Natural killer cell (primary cell): ENCODE results near the gene MFSD11. TPM values are rescaled to one million over a fixed set of nuclear protein-coding genes. Genes with fewer than 3 reads are reported as not detected.
"Not testable (repeated sequence)": the region's sequence is repeated elsewhere in the genome, so short reads cannot be mapped to it uniquely, and the experiment has no call there.

Experiments
- ATAC-seq, 3 donors: fragments of 150-1000 bp in 2 of 3; fragments of 200-7000 bp in 1 of 3; cut with Tn5 transposase; 1 replicate in 1 of 3; 2 replicates in 2 of 3; pipeline ENCODE4 v1.10.0; 2021; ENCODE audit warnings: mild to moderate bottlenecking in 2 of 3, moderate library complexity in 2 of 3
- DNase-seq, 2 donors: peaks; one replicate each; pipeline versions ENCODE4 v3.0.0 to v3.0.0-alpha.2; 2013 to 2021; ENCODE audit warnings: mixed read lengths in 1 of 2
- H3K27ac ChIP-seq: one replicate; pipeline ENCODE4 v1.5.1; 2013; ENCODE audit warnings: mild to moderate bottlenecking, low read length
- H3K27me3 ChIP-seq: one replicate; pipeline ENCODE4 v1.6.1; 2013; ENCODE audit warnings: low read length; ENCODE audit not compliant: control insufficient read depth, insufficient read depth
- H3K36me3 ChIP-seq: one replicate; pipeline ENCODE4 v1.6.1; 2013; ENCODE audit warnings: low read length; ENCODE audit not compliant: control insufficient read depth, insufficient read depth
- H3K4me1 ChIP-seq: one replicate; pipeline ENCODE4 v1.6.1; 2013; ENCODE audit warnings: low read length; ENCODE audit not compliant: control insufficient read depth, insufficient read depth
- H3K4me3 ChIP-seq: one replicate; pipeline ENCODE4 v1.5.1; 2013; ENCODE audit warnings: low read length
- H3K9me3 ChIP-seq: one replicate; pipeline ENCODE4 v1.6.1; 2013; ENCODE audit warnings: low read length; ENCODE audit not compliant: control insufficient read depth, insufficient read depth
- H3K27ac Mint-ChIP-seq, 2 donors: one replicate each; pipeline ENCODE4 v1.8.0; 2022; ENCODE audit warnings: mild to moderate bottlenecking in 2 of 2, mixed read lengths in 2 of 2, moderate library complexity in 1 of 2
- H3K27me3 Mint-ChIP-seq, 2 donors: one replicate each; pipeline ENCODE4 v1.8.0; 2022; ENCODE audit warnings: low read depth in 2 of 2, mixed read lengths in 2 of 2
- H3K36me3 Mint-ChIP-seq: one replicate; pipeline ENCODE4 v1.8.0; 2022; ENCODE audit warnings: mixed read lengths
- H3K4me1 Mint-ChIP-seq, 2 donors: one replicate each; pipeline ENCODE4 v1.8.0; 2022; ENCODE audit warnings: mixed read lengths in 2 of 2
- H3K4me3 Mint-ChIP-seq: one replicate; pipeline ENCODE4 v1.8.0; 2022; ENCODE audit warnings: mild to moderate bottlenecking, moderate library complexity, mixed read lengths
- H3K9me3 Mint-ChIP-seq, 2 donors: one replicate each; pipeline ENCODE4 v1.8.0; 2022; ENCODE audit warnings: mixed read lengths in 2 of 2
- WGBS: methylation state at CpG from one replicate; pipeline ENCODE4 v1.1.7; 2013; ENCODE audit warnings: missing lambda C conversion rate; ENCODE audit not compliant: insufficient coverage; 5-methylcytosine and 5-hydroxymethylcytosine counted together
- intact Hi-C: fragments of 100-400 bp; cut with micrococcal nuclease; formaldehyde crosslinking; loops from one replicate; pipeline ENCODE4 v1.14.2; 2022
- total RNA-seq, 4 donors: library from RNA; stranded (reverse); fragments of 120-200 nt in 1 of 4; gene quantifications; one replicate each; pipeline versions ENCODE4 v1.2.3 to v1.2.4, GENCODE V29; 2013 to 2022
- TF ChIP-seq, protein P1 (sequence below): fragments of 200-600 bp; IDR thresholded peaks from one replicate; pipeline ENCODE4 v1.8.0; 2022; ENCODE audit warnings: antibody characterized with exemption

MFSD11 gene
- total RNA-seq, 3 donors from 2014 or later (not counting 1 experiment from before 2014, with no cell fraction given), result 32.7 to 44.0 (median 33.9) TPM

GRCh38 chr17:76810956-76811355 is 73.0 kb downstream of the MFSD11 start:
- no peaks in the 10 kb centered on the region for H3K27me3 Mint-ChIP-seq
- intact Hi-C loops, result no loop called here
- H3K27ac ChIP-seq, result no peak overlapping the region
- ATAC-seq (no peak), DNase-seq (no peak)
- no peak overlapping the region for H3K4me3 ChIP-seq
- H3K36me3 Mint-ChIP-seq, result no peaks in the 10 kb centered on the region
- 96% methylated on average over 4 of the region's 4 CpGs for WGBS
- TF ChIP-seq, protein P1, sequence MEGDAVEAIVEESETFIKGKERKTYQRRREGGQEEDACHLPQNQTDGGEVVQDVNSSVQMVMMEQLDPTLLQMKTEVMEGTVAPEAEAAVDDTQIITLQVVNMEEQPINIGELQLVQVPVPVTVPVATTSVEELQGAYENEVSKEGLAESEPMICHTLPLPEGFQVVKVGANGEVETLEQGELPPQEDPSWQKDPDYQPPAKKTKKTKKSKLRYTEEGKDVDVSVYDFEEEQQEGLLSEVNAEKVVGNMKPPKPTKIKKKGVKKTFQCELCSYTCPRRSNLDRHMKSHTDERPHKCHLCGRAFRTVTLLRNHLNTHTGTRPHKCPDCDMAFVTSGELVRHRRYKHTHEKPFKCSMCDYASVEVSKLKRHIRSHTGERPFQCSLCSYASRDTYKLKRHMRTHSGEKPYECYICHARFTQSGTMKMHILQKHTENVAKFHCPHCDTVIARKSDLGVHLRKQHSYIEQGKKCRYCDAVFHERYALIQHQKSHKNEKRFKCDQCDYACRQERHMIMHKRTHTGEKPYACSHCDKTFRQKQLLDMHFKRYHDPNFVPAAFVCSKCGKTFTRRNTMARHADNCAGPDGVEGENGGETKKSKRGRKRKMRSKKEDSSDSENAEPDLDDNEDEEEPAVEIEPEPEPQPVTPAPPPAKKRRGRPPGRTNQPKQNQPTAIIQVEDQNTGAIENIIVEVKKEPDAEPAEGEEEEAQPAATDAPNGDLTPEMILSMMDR, result no peak
- H3K4me1 ChIP-seq, result no peaks in the 10 kb centered on the region
- no peaks in the 10 kb centered on the region for H3K9me3 ChIP-seq
- H3K36me3 ChIP-seq, result no peaks in the 10 kb centered on the region
- no peaks in the 10 kb centered on the region for H3K27me3 ChIP-seq
- no peak overlapping the region for H3K27ac Mint-ChIP-seq
- H3K4me3 Mint-ChIP-seq, result no peak overlapping the region
- H3K4me1 Mint-ChIP-seq, result no peaks in the 10 kb centered on the region
- H3K9me3 Mint-ChIP-seq, result no peaks in the 10 kb centered on the region

- peaks cover 0 to 6% of the 10 kb centered on the region in 2 donors for H3K27me3 Mint-ChIP-seq
- DNase-seq, result no peak
- H3K27me3 ChIP-seq, result no peaks in the 10 kb centered on the region
- no peaks in the 10 kb centered on the region for H3K36me3 ChIP-seq
- no peaks in the 10 kb centered on the region for H3K9me3 Mint-ChIP-seq
- H3K4me3 Mint-ChIP-seq, result no peak overlapping the region
- H3K27ac Mint-ChIP-seq, result no peak overlapping the region
- TF ChIP-seq, protein P1, result no peak
- no peaks in the 10 kb centered on the region for H3K36me3 Mint-ChIP-seq
- H3K9me3 ChIP-seq, result no peaks in the 10 kb centered on the region
- WGBS, result 95% methylated on average over 5 of the region's 5 CpGs
- H3K4me3 ChIP-seq, result no peak overlapping the region
- ATAC-seq, result no peak
- intact Hi-C loops, result no loop called here
- peaks cover 4% of the 10 kb centered on the region for H3K4me1 ChIP-seq
- H3K4me1 Mint-ChIP-seq, result peaks cover 5 to 6% of the 10 kb centered on the region in 2 donors
- no peak overlapping the region for H3K27ac ChIP-seq
Observed at GRCh38 chr17:76811834-76812233, 73.9 kb downstream of the MFSD11 start.

GRCh38 chr17:76812263-76812662 is 74.3 kb downstream of the MFSD11 start:
- ATAC-seq (no peak), DNase-seq (no peak)
- no peak overlapping the region for H3K27ac Mint-ChIP-seq
- H3K4me1 Mint-ChIP-seq, result peaks cover 6% of the 10 kb centered on the region in 2 donors
- Histone ChIP-seq H3K9me3 (no peaks in the 10 kb centered on the region), H3K27ac (no peak overlapping the region), H3K4me1 (peaks cover 4% of the 10 kb centered on the region), H3K36me3 (no peaks in the 10 kb centered on the region), H3K27me3 (no peaks in the 10 kb centered on the region), H3K4me3 (no peak overlapping the region)
- H3K27me3 Mint-ChIP-seq, result peaks cover 0 to 7% of the 10 kb centered on the region in 2 donors
- intact Hi-C loops, result no loop called here
- TF ChIP-seq, protein P1, result no peak
- no peak overlapping the region for H3K4me3 Mint-ChIP-seq
- WGBS, result 76% methylated on average over 4 of the region's 4 CpGs
- no peaks in the 10 kb centered on the region for H3K36me3 Mint-ChIP-seq
- H3K9me3 Mint-ChIP-seq, result no peaks in the 10 kb centered on the region

- Mint-ChIP-seq H3K4me1 (peaks cover 6% of the 10 kb centered on the region in 2 donors), H3K9me3 (no peaks in the 10 kb centered on the region), H3K4me3 (no peak overlapping the region), H3K36me3 (no peaks in the 10 kb centered on the region), H3K27ac (no peak overlapping the region), H3K27me3 (peaks cover 0 to 7% of the 10 kb centered on the region in 2 donors)
- intact Hi-C loops, result no loop called here
- WGBS, result 78% methylated on average over 4 of the region's 4 CpGs
- no peak for ATAC-seq
- Histone ChIP-seq H3K27ac (no peak overlapping the region), H3K4me3 (no peak overlapping the region), H3K4me1 (peaks cover 4% of the 10 kb centered on the region), H3K27me3 (no peaks in the 10 kb centered on the region), H3K9me3 (no peaks in the 10 kb centered on the region), H3K36me3 (no peaks in the 10 kb centered on the region)
- no peak for DNase-seq
- TF ChIP-seq, protein P1, result no peak
Observed at GRCh38 chr17:76812968-76813367, 75.0 kb downstream of the MFSD11 start.

DNA sequence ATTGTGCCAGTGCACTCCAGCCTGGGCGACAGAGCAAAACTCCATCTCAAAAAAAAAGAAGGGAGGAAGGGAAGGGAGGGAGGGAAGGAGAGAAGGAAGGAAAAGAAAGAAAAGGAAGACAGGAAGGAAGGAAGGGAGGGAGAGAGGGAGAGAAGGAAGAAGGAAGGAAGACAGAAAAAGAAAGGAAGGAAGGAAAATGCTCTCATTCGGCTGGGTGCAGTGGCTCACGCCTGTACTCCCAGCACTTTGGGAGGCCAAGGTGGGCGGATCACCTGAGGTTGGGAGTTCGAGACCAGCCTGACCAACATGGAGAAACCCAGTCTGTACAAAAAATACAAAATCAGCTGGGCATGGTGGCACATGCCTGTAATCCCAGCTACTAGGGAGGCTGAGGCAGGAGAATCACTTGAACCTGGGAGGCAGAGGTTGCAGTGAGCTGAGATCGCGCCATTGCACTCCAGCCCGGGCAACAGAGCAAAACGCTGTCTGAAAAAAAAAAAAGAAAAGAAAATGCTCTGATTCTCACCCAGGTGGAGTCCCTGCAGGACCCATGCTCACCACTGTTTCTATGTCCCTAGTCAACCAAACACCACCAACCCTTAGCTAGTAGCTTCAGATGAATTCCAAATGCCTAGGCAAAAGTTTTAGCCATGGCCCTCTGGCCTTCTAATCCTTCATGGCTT is 78.1 kb downstream of the MFSD11 start:
- H3K27me3 ChIP-seq, H3K4me3 Mint-ChIP-seq, H3K27ac ChIP-seq, H3K27ac Mint-ChIP-seq, intact Hi-C loops, H3K36me3 Mint-ChIP-seq, H3K9me3 Mint-ChIP-seq, H3K4me1 ChIP-seq, H3K27me3 Mint-ChIP-seq, DNase-seq, H3K4me3 ChIP-seq, H3K4me1 Mint-ChIP-seq, H3K36me3 ChIP-seq, H3K9me3 ChIP-seq: not testable (repeated sequence)
- peak in 1 of 3 donors; percentile 34 for ATAC-seq
- WGBS, result 72% methylated on average over 9 of the region's 9 CpGs
